HL-60 (cell line): ENCODE measurements around the gene PURA.

Experiments
- DNase-seq, 2 experiments: peaks; one replicate each; pipeline ENCODE4 v3.0.0-alpha.2; 2010 to 2020; ENCODE audit warnings: low read depth in 1 of 2, low spot score in 1 of 2
- H3K27ac ChIP-seq: fragments of 250-450 bp; sonication (Bioruptor Pico); replicated peaks from 2 replicates; pipeline ENCODE4 v1.5.1; 2020; ENCODE audit warnings: mild to moderate bottlenecking, moderate library complexity
- H3K27me3 ChIP-seq: fragments of 250-450 bp; sonication (Bioruptor Pico); 2 replicates; pipeline ENCODE4 v1.5.1; 2021; ENCODE audit warnings: mild to moderate bottlenecking, moderate library complexity; ENCODE audit not compliant: insufficient read depth, poor library complexity, severe bottlenecking
- H3K4me3 ChIP-seq: replicated peaks from 2 replicates; pipeline ENCODE4 v1.5.1; 2011; ENCODE audit warnings: mild to moderate bottlenecking, control low read depth, low read length; ENCODE audit not compliant: insufficient read depth
- CTCF ChIP-seq: IDR thresholded peaks from one replicate; pipeline ENCODE4 v1.5.1; 2011; ENCODE audit warnings: low read length, control low read depth, inconsistent platforms; ENCODE audit not compliant: insufficient read depth
- GABPA ChIP-seq: IDR thresholded peaks from 2 replicates; pipeline ENCODE4 v1.6.1; 2012; ENCODE audit warnings: low read depth
- POLR2AphosphoS5 ChIP-seq: IDR thresholded peaks from 2 replicates; pipeline ENCODE4 v1.6.1; 2012; ENCODE audit warnings: low read depth
- REST ChIP-seq: IDR thresholded peaks from 2 replicates; pipeline ENCODE4 v1.6.1; 2012; ENCODE audit warnings: low read depth; ENCODE audit not compliant: insufficient replicate concordance
- SPI1 ChIP-seq: IDR thresholded peaks from 2 replicates; pipeline ENCODE4 v1.6.1; 2012; ENCODE audit warnings: low read depth, mild to moderate bottlenecking, borderline replicate concordance

The PURA gene

GRCh38 chr5:140168371-140168770, 54.5 kb downstream of the PURA start:
- no peak for DNase-seq
- Histone ChIP-seq H3K27me3 (no peaks in the 10 kb centered on the region), H3K27ac (no peak overlapping the region), H3K4me3 (no peak overlapping the region)
- no peak for TF ChIP-seq CTCF
- TF ChIP-seq GABPA = no peak
- TF ChIP-seq POLR2AphosphoS5 = no peak
- TF ChIP-seq SPI1 = no peak
- no peak for TF ChIP-seq REST

GRCh38 chr5:140169410-140169809, 55.5 kb downstream of the PURA start:
- TF ChIP-seq CTCF (no peak), REST (no peak), SPI1 (no peak)
- no peak overlapping the region for H3K4me3 ChIP-seq
- H3K27me3 ChIP-seq = no peaks in the 10 kb centered on the region
- no peak for DNase-seq
- no peak overlapping the region for H3K27ac ChIP-seq

GRCh38 chr5:140172483-140172882, 58.6 kb downstream of the PURA start:
- Histone ChIP-seq H3K4me3 (no peak overlapping the region), H3K27me3 (no peaks in the 10 kb centered on the region), H3K27ac (no peak overlapping the region)
- no peak for DNase-seq
- TF ChIP-seq SPI1 (no peak), REST (no peak), POLR2AphosphoS5 (no peak), GABPA (no peak), CTCF (no peak)
